ENCODE results near the gene GNG2.

The GNG2 gene

DNA sequence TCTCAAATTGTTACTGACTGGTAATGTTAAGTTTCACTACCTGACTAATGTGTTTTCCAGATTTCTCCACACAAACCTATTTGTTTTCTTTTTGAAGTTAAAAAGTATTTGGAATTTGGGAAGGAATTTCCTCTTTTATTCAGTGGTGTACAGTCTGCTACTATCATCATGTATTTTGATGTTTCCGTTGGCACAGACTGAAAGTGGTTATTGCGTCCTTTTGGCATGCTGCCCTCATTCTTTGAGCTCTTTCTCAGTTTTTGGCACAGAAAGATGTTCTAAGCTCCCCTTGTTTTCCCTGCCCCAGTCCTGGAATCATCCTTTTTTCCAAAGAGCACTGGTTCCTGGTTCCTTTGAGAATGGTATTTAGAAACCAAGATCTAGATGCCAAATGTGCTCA, 97.5 kb downstream of the GNG2 start:
- Histone ChIP-seq H3K27me3 (ENCODE audit: insufficient read depth, low read length, poor library complexity) (no peaks in the 10 kb centered on the region), H3K27ac (ENCODE audit: low read length) (no peak overlapping the region), H3K79me2 (ENCODE audit: insufficient read depth, low read length) (peaks cover 31% of the 10 kb centered on the region), H3K36me3 (ENCODE audit: insufficient read depth, low read length) (peaks cover 81% of the 10 kb centered on the region), H4K20me1 (ENCODE audit: insufficient read depth, low read length) (no peaks in the 10 kb centered on the region; the same call in 1 of the 2 replicates), H3K9me3 (ENCODE audit: insufficient read depth, low read length, severe bottlenecking) (peaks cover 12% of the 10 kb centered on the region), H2AFZ (ENCODE audit: low read depth, low read length) (no peak overlapping the region), H3K4me1 (ENCODE audit: insufficient read depth, low read length) (no peaks in the 10 kb centered on the region), H3K4me2 (ENCODE audit: insufficient read depth, low read length) (no peak overlapping the region), H3K9ac (ENCODE audit: low read depth, low read length) (no peak overlapping the region), H3K4me3 (ENCODE audit: low read depth in 1 of 2, low read length in 2 of 2) (no peak overlapping the region)
- ATAC-seq (ENCODE audit: insufficient read depth, low read depth) (no peak), DNase-seq (no peak)
- TF ChIP-seq CTCF (IDR thresholded peaks at IDR 0.05; ENCODE audit: borderline replicate concordance, extremely low read depth, low read length, poor library complexity, severe bottlenecking) (no peak), EZH2 (IDR thresholded peaks at IDR 0.05; ENCODE audit: borderline replicate concordance, low read depth, low read length, severe bottlenecking) (no peak)

DNA sequence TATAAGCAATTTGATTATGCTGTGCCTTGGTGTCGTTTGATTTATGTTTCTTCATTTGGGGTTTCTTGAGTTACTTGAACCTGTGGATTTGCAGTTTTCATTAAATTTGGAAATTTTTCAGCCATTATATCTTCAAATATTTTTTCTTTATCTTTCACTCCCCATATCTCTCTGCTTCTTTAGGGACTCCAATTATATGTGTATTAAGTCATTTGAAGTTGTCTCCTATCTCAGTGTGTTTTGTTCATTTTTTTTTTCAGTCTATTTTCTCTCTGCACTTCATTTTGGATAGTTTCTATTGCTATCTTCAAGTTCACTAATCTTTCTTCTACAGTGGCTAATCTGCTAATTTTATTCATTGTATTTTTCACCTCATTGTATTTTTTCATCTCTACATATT, 99.5 kb downstream of the GNG2 start:
- Histone ChIP-seq H3K4me3 (ENCODE audit: low read depth in 1 of 2, low read length in 2 of 2) (no peak overlapping the region), H3K36me3 (ENCODE audit: insufficient read depth, low read length) (peaks cover 74% of the 10 kb centered on the region), H3K9ac (ENCODE audit: low read depth, low read length) (no peak overlapping the region), H3K4me2 (ENCODE audit: insufficient read depth, low read length) (no peak overlapping the region), H3K79me2 (ENCODE audit: insufficient read depth, low read length) (peaks cover 42% of the 10 kb centered on the region), H3K27me3 (ENCODE audit: insufficient read depth, low read length, poor library complexity) (no peaks in the 10 kb centered on the region), H3K4me1 (ENCODE audit: insufficient read depth, low read length) (no peaks in the 10 kb centered on the region), H3K9me3 (ENCODE audit: insufficient read depth, low read length, severe bottlenecking) (peaks cover 12% of the 10 kb centered on the region), H4K20me1 (ENCODE audit: insufficient read depth, low read length) (no peaks in the 10 kb centered on the region; the same call in 1 of the 2 replicates), H3K27ac (ENCODE audit: low read length) (no peak overlapping the region), H2AFZ (ENCODE audit: low read depth, low read length) (no peak overlapping the region)
- ATAC-seq (ENCODE audit: insufficient read depth, low read depth) (no peak), DNase-seq (no peak)
- TF ChIP-seq EZH2 (IDR thresholded peaks at IDR 0.05; ENCODE audit: borderline replicate concordance, low read depth, low read length, severe bottlenecking) (no peak), CTCF (IDR thresholded peaks at IDR 0.05; ENCODE audit: borderline replicate concordance, extremely low read depth, low read length, poor library complexity, severe bottlenecking) (no peak)

- peaks cover 72% of the 10 kb centered on the region for H3K36me3 ChIP-seq (ENCODE audit: insufficient read depth, low read length)
- ATAC-seq (ENCODE audit: insufficient read depth, low read depth) (no peak), DNase-seq (no peak)
- H3K4me1 ChIP-seq (ENCODE audit: insufficient read depth, low read length) = no peaks in the 10 kb centered on the region
- H2AFZ ChIP-seq (ENCODE audit: low read depth, low read length) = no peak overlapping the region
- H3K27ac ChIP-seq (ENCODE audit: low read length) = no peak overlapping the region
- no peak for TF ChIP-seq CTCF (IDR thresholded peaks at IDR 0.05; ENCODE audit: borderline replicate concordance, extremely low read depth, low read length, poor library complexity, severe bottlenecking)
- TF ChIP-seq EZH2 (IDR thresholded peaks at IDR 0.05; ENCODE audit: borderline replicate concordance, low read depth, low read length, severe bottlenecking) = no peak
- H3K4me3 ChIP-seq (ENCODE audit: low read depth in 1 of 2, low read length in 2 of 2) = no peak overlapping the region
- H3K27me3 ChIP-seq (ENCODE audit: insufficient read depth, low read length, poor library complexity) = no peaks in the 10 kb centered on the region
- no peak overlapping the region for H3K9ac ChIP-seq (ENCODE audit: low read depth, low read length)
- peaks cover 12% of the 10 kb centered on the region for H3K9me3 ChIP-seq (ENCODE audit: insufficient read depth, low read length, severe bottlenecking)
- peaks cover 42% of the 10 kb centered on the region for H3K79me2 ChIP-seq (ENCODE audit: insufficient read depth, low read length)
- no peaks in the 10 kb centered on the region; the same call in 1 of the 2 replicates for H4K20me1 ChIP-seq (ENCODE audit: insufficient read depth, low read length)
- H3K4me2 ChIP-seq (ENCODE audit: insufficient read depth, low read length) = no peak overlapping the region
Measured at GRCh38 chr14:51960866-51961265, 100.5 kb downstream of the GNG2 start.

- no peak overlapping the region for H3K4me2 ChIP-seq (ENCODE audit: insufficient read depth, low read length)
- peaks cover 10% of the 10 kb centered on the region for H3K9me3 ChIP-seq (ENCODE audit: insufficient read depth, low read length, severe bottlenecking)
- DNase-seq = no peak
- H3K9ac ChIP-seq (ENCODE audit: low read depth, low read length) = no peak overlapping the region
- no peak overlapping the region for H2AFZ ChIP-seq (ENCODE audit: low read depth, low read length)
- ATAC-seq (ENCODE audit: insufficient read depth, low read depth) = no peak
- peaks cover 42% of the 10 kb centered on the region for H3K79me2 ChIP-seq (ENCODE audit: insufficient read depth, low read length)
- no peak overlapping the region for H3K4me3 ChIP-seq (ENCODE audit: low read depth in 1 of 2, low read length in 2 of 2)
- peaks cover 68% of the 10 kb centered on the region for H3K36me3 ChIP-seq (ENCODE audit: insufficient read depth, low read length)
- TF ChIP-seq CTCF (IDR thresholded peaks at IDR 0.05; ENCODE audit: borderline replicate concordance, extremely low read depth, low read length, poor library complexity, severe bottlenecking) = no peak
- no peak for TF ChIP-seq EZH2 (IDR thresholded peaks at IDR 0.05; ENCODE audit: borderline replicate concordance, low read depth, low read length, severe bottlenecking)
- no peaks in the 10 kb centered on the region for H3K4me1 ChIP-seq (ENCODE audit: insufficient read depth, low read length)
- no peak overlapping the region for H3K27ac ChIP-seq (ENCODE audit: low read length)
- H4K20me1 ChIP-seq (ENCODE audit: insufficient read depth, low read length) = no peaks in the 10 kb centered on the region; the same call in 1 of the 2 replicates
- no peaks in the 10 kb centered on the region for H3K27me3 ChIP-seq (ENCODE audit: insufficient read depth, low read length, poor library complexity)
Measured at GRCh38 chr14:51962711-51963110, 102.3 kb downstream of the GNG2 start.
